GM18511 (cell line): Measurements from ENCODE around the gene TNF.

Source experiments
- ATAC-seq: cut with Tn5 transposase; IDR thresholded peaks from one replicate; pipeline ENCODE4 v1.9.1; 2021; ENCODE audit warnings: mild to moderate bottlenecking, moderate library complexity; ENCODE audit not compliant: unreplicated experiment

TNF gene

DNA sequence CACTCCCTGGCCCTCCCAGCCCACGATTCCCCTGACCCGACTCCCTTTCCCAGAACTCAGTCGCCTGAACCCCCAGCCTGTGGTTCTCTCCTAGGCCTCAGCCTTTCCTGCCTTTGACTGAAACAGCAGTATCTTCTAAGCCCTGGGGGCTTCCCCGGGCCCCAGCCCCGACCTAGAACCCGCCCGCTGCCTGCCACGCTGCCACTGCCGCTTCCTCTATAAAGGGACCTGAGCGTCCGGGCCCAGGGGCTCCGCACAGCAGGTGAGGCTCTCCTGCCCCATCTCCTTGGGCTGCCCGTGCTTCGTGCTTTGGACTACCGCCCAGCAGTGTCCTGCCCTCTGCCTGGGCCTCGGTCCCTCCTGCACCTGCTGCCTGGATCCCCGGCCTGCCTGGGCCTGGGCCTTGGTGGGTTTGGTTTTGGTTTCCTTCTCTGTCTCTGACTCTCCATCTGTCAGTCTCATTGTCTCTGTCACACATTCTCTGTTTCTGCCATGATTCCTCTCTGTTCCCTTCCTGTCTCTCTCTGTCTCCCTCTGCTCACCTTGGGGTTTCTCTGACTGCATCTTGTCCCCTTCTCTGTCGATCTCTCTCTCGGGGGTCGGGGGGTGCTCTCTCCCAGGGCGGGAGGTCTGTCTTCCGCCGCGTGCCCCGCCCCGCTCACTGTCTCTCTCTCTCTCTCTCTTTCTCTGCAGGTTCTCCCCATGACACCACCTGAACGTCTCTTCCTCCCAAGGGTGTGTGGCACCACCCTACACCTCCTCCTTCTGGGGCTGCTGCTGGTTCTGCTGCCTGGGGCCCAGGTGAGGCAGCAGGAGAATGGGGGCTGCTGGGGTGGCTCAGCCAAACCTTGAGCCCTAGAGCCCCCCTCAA, 3.1 kb upstream of the TNF start, which contains the start of gene LTA:
Gene LTA, plus strand, starts transcription at position 249 of the 871 bp plus-strand sequence. Its CDS starts 454 bp downstream, at position 703.
- ATAC-seq, result peak; percentile 43

DNA sequence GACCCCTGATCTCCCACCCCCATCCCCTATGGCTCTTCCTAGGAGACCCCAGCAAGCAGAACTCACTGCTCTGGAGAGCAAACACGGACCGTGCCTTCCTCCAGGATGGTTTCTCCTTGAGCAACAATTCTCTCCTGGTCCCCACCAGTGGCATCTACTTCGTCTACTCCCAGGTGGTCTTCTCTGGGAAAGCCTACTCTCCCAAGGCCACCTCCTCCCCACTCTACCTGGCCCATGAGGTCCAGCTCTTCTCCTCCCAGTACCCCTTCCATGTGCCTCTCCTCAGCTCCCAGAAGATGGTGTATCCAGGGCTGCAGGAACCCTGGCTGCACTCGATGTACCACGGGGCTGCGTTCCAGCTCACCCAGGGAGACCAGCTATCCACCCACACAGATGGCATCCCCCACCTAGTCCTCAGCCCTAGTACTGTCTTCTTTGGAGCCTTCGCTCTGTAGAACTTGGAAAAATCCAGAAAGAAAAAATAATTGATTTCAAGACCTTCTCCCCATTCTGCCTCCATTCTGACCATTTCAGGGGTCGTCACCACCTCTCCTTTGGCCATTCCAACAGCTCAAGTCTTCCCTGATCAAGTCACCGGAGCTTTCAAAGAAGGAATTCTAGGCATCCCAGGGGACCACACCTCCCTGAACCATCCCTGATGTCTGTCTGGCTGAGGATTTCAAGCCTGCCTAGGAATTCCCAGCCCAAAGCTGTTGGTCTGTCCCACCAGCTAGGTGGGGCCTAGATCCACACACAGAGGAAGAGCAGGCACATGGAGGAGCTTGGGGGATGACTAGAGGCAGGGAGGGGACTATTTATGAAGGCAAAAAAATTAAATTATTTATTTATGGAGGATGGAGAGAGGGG, 1.9 kb upstream of the TNF start:
- no peak for ATAC-seq

DNA sequence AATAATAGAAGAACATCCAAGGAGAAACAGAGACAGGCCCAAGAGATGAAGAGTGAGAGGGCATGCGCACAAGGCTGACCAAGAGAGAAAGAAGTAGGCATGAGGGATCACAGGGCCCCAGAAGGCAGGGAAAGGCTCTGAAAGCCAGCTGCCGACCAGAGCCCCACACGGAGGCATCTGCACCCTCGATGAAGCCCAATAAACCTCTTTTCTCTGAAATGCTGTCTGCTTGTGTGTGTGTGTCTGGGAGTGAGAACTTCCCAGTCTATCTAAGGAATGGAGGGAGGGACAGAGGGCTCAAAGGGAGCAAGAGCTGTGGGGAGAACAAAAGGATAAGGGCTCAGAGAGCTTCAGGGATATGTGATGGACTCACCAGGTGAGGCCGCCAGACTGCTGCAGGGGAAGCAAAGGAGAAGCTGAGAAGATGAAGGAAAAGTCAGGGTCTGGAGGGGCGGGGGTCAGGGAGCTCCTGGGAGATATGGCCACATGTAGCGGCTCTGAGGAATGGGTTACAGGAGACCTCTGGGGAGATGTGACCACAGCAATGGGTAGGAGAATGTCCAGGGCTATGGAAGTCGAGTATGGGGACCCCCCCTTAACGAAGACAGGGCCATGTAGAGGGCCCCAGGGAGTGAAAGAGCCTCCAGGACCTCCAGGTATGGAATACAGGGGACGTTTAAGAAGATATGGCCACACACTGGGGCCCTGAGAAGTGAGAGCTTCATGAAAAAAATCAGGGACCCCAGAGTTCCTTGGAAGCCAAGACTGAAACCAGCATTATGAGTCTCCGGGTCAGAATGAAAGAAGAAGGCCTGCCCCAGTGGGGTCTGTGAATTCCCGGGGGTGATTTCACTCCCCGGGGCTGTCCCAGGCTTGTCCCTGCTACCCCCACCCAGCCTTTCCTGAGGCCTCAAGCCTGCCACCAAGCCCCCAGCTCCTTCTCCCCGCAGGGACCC, 981 bp upstream of the TNF start:
- no peak for ATAC-seq

DNA sequence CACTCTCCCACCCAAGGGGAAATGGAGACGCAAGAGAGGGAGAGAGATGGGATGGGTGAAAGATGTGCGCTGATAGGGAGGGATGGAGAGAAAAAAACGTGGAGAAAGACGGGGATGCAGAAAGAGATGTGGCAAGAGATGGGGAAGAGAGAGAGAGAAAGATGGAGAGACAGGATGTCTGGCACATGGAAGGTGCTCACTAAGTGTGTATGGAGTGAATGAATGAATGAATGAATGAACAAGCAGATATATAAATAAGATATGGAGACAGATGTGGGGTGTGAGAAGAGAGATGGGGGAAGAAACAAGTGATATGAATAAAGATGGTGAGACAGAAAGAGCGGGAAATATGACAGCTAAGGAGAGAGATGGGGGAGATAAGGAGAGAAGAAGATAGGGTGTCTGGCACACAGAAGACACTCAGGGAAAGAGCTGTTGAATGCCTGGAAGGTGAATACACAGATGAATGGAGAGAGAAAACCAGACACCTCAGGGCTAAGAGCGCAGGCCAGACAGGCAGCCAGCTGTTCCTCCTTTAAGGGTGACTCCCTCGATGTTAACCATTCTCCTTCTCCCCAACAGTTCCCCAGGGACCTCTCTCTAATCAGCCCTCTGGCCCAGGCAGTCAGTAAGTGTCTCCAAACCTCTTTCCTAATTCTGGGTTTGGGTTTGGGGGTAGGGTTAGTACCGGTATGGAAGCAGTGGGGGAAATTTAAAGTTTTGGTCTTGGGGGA, 754 bp downstream of the TNF start:
- no peak for ATAC-seq

DNA sequence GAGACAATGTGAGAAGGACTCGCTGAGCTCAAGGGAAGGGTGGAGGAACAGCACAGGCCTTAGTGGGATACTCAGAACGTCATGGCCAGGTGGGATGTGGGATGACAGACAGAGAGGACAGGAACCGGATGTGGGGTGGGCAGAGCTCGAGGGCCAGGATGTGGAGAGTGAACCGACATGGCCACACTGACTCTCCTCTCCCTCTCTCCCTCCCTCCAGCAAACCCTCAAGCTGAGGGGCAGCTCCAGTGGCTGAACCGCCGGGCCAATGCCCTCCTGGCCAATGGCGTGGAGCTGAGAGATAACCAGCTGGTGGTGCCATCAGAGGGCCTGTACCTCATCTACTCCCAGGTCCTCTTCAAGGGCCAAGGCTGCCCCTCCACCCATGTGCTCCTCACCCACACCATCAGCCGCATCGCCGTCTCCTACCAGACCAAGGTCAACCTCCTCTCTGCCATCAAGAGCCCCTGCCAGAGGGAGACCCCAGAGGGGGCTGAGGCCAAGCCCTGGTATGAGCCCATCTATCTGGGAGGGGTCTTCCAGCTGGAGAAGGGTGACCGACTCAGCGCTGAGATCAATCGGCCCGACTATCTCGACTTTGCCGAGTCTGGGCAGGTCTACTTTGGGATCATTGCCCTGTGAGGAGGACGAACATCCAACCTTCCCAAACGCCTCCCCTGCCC, 1.7 kb downstream of the TNF start:
- no peak for ATAC-seq

DNA sequence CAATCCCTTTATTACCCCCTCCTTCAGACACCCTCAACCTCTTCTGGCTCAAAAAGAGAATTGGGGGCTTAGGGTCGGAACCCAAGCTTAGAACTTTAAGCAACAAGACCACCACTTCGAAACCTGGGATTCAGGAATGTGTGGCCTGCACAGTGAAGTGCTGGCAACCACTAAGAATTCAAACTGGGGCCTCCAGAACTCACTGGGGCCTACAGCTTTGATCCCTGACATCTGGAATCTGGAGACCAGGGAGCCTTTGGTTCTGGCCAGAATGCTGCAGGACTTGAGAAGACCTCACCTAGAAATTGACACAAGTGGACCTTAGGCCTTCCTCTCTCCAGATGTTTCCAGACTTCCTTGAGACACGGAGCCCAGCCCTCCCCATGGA, 2.2 kb downstream of the TNF start:
- no peak for ATAC-seq

DNA sequence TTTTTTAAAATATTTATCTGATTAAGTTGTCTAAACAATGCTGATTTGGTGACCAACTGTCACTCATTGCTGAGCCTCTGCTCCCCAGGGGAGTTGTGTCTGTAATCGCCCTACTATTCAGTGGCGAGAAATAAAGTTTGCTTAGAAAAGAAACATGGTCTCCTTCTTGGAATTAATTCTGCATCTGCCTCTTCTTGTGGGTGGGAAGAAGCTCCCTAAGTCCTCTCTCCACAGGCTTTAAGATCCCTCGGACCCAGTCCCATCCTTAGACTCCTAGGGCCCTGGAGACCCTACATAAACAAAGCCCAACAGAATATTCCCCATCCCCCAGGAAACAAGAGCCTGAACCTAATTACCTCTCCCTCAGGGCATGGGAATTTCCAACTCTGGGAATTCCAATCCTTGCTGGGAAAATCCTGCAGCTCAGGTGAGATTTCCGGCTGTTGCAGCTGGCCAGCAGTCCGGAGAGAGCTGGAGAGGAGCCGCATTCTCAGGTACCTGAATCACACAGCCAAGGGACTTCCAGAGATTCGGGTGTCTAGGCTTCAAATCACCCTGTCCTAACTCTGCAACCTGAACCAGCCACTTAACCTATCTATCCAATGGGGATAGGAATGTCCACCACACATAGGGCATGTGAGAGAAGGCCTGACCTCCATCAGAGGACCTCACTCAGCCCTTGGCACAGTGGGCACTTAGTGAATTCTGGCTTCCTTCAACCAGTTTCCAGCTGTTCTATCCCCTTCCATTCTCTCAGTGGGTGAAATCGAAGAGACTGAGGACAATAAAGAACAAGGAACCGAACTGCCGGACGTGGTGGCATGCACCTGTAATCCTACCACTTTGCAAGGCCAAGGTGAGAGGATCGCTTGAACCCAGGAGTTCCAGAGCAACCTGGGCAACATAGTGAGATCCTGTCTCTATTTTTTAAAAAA, 3.1 kb downstream of the TNF start:
- no peak for ATAC-seq

DNA sequence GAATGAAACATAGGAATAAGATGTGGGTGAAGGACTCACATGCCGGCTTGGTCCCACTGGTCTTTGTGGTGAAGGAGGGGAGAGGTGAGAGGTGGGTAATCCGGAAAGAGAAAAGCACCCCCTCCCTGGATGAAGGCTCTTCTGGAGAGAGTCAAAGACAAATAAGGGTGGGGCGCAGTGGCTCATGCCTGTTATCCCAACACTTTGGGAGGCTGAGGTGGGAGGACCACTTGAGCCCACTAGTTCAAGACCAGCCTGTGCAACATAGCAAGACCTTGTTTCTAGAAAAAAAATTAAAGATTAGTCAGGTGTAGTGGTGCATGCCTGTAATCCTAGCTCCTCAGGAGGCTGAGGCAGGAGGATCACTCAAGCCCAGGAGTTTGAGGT, 3.7 kb downstream of the TNF start:
- no peak for ATAC-seq

DNA sequence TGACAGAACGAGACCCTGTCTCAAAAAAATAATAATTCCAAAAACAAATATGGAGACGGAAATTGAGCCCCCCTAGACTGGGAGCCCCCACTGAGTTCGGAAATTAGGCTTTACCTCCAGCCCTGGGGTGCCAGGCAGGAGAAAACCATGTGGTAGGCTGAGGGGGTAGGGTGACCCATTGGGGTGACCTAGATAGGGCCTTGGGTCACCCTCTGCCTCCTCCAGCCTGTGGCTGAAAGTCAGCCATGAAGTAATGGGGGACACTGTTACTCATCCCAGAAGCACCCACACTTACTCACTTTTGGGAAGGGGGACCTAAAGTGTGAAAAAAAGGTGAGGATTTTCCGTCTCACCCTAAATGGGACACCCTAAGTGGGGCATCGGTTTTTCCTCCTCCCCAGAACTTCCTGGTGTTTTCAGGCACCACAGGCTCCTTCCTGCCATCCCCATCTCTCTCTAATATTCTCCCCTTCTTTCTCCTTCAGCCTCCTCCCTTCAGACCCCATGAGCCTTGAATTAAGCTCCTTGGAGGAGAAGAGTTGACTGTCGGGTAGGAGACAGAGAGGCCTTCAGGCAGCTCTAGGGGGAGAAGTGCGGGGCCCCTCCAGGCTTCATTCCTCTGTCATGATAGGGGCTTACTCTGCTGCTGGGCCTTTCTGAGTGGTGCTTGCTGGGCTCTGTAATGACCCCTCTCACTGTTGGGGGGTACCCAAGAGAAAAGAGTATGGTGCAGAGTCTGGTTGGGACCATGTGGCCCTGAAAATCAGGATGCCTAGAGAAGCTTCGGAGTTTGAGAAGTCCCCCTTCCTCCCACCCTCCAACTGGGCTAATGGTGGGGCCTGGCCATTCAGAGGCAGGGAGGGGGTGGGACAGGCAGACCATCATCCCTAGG, 4.4 kb downstream of the TNF start:
- ATAC-seq, result no peak

DNA sequence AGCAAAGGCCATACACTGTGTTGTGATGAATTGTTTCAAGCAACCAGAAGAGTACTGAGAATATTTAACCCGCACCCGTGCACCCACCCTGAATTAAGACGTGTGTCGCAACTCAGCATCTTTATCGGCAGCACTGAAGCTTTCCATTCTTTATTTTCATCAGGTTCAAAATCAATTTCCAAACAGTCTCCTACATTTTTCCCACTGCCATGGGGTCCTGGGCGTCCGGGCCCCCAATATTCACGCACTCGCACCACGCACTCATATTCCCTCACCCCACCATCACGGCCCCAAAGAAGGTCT, 5.0 kb downstream of the TNF start:
- ATAC-seq, result no peak

DNA sequence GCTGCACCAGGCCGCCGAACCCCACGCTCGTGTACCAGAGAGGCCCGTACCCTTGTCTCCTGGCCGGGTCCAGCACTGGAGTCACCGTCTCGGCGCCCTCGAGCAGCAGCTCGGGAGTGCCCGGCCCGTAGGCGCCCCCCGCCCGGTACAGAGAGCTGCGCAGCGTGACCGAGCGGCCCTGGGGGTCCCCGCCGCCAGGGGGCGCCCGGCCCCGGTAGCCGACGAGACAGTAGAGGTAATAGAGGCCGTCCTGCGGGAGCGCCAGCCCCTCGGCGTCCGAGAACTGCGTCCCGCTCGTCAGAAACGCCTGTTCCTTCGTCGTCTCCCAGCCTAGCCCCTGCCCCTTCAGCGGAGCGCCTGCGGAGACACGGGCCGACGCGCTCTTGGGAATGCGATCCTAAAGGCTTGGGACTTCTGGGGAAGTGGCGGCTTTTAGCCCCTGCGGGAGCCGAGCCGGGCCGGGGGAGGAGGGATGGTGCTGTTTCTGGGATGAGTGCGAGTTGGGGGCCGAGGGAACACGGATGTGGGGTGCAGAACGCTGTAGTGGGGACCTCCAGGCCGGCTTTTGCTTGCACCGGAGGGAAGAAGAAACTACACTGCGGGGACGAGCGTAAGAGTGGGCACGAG, 5.6 kb downstream of the TNF start:
- ATAC-seq, result peak; percentile 79

DNA sequence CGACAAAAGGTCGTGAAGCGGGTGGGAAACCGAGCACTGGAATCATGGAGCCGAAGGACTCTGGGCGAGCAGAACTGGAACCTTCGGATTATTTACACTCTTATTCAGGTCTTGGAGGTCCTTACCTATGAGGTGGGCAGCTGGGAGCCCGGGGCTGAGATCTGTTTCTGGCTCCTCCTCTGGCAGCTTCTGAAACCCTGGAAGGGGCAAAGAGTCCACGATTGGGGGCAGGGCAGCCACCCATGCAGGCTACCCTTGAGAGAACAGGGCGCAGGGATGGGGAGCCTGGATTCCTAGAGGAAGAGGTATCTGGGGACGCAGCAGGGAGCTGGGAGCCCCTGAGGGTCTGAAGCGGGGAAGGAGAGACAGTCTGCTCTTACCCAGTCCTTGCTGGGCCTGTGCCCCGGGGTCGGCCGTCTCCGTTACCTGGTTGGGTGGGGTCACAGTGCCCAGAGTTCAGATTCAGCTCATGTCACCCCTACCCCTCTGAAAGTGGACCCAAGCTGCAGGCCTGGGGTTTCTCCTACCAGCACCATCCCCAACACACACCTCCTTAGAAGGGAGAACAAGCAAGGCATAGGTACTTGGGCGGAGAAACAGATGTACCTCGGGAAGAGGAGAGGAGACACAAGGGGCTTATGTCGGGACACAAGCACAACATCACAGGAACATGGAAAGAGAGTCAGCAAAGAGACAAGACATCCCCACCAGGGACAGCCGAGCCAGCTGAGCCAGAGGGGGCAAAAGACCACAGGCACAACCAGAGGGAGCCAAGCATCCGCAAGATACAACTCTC, 6.3 kb downstream of the TNF start:
- no peak for ATAC-seq

DNA sequence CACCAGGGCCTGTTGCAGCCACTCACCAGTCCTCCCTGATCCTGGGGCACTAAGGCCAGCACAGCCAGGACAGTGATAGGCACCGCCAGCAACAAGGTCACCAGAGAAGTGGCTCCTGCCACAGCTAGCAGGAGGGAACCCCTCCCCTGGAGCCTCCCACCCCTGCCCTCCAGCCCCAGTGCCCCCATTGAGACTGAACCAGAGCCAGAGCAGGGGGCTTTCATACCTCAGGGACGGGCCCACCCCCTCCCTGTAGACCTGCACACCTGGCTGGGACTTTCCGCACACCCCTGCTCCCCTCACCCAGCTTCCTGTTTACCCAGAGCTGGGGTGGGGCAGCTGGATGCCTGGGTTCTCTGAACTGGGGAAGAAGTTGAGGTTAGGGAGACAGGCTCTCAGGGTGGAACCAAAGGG, 6.9 kb downstream of the TNF start, which contains the start of gene LTB:
Gene LTB, minus strand, starts transcription at position 195 of the 414 bp plus-strand sequence. Its CDS starts 7 bp downstream, at position 188.
- no peak for ATAC-seq

DNA sequence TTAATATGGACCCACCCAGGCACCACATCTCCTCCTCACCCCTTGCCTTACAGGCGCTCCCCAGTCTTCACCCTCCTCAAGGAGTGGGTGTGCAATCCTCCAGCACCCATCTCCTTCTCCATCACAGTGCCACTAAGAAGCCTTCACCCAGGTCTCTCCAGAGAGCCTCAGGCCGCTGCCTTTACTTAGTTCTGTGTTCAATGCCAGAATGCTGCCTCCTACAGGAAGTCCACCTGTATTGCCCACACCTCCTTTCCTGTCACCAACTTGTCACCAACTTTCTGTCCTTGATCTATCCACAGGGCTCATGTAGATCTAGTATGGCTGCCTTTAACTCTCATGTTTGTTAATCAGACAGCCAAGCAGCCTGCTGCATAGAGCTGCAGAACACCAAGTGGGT, 10.1 kb downstream of the TNF start:
- no peak for ATAC-seq

DNA sequence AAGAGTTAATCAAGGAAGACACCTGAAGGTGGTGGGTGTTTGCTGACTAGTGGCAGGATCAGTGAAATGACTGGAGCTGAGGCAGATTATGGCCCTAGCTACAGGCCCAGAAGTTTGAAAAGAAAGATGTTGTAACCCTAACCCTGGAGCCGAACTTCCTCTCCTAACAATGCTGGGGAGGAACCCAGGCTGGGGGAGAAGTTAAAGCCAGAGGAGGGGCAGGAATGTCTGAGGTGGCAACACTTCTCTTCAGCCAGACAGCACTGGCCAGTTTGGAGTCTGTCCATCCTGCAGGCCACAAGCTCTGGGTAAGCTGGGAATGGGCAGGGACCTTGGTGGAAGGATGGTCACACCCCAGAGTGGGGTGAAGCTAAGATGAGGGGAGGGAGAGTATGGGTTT, 10.6 kb downstream of the TNF start, which contains the start of gene LST1:
Gene LST1, plus strand, starts transcription at position 270 of the 400 bp plus-strand sequence. CDS start 1,023 bp downstream, outside the sequence.
- no peak for ATAC-seq
